ENCODE results near the gene TGFBR3.
"Not testable (repeated sequence)": the region's sequence is repeated elsewhere in the genome, so short reads cannot be mapped to it uniquely, and the experiment has no call there.

Gene TGFBR3

DNA sequence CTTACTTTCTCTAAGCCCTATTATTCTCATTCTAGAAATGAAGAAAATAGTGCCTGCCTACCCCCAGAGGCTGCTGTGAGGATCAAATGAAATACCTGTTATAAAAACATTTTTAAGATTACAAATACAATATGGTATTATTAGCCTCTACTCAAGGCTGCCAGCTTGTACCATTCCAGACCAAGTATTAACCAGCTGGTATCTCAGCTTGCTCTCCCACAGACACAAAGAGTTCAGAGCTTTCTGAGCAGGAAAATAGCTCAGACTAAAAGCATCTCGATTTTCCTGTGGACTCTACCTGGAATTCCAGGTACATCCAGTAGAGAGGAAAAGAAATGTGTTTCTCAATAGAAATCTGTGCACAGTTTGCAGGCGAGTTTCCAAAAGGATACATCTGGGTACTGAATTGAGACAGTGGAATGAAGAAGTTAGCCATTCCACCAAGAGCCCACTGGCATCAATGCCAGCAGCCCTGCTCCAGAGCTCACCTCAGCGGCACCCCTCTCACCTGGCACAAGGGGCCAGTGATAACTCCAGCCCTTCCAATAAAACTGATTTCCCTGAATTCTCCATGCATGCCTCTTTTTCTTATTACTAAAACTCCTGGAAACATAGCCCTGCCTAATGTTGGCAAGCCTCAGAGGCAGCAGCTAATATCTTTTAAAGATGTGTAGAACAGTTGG, 31.0 kb downstream of the TGFBR3 start:
- no peak for DNase-seq (ENCODE audit: low read depth)

GRCh38 chr1:91853397-91853796, 32.6 kb downstream of the TGFBR3 start:
- H3K4me3 ChIP-seq (ENCODE audit: low read depth, low read length): no peak overlapping the region
- TF ChIP-seq, protein P1, sequence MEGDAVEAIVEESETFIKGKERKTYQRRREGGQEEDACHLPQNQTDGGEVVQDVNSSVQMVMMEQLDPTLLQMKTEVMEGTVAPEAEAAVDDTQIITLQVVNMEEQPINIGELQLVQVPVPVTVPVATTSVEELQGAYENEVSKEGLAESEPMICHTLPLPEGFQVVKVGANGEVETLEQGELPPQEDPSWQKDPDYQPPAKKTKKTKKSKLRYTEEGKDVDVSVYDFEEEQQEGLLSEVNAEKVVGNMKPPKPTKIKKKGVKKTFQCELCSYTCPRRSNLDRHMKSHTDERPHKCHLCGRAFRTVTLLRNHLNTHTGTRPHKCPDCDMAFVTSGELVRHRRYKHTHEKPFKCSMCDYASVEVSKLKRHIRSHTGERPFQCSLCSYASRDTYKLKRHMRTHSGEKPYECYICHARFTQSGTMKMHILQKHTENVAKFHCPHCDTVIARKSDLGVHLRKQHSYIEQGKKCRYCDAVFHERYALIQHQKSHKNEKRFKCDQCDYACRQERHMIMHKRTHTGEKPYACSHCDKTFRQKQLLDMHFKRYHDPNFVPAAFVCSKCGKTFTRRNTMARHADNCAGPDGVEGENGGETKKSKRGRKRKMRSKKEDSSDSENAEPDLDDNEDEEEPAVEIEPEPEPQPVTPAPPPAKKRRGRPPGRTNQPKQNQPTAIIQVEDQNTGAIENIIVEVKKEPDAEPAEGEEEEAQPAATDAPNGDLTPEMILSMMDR (IDR thresholded peaks at IDR 0.05; ENCODE audit: control insufficient read depth, extremely low read depth, insufficient read depth): no peak
- DNase-seq (ENCODE audit: low read depth): no peak

More for the DNA sequence above, 31.0 kb downstream of the TGFBR3 start:
- TF ChIP-seq, protein P1 (IDR thresholded peaks at IDR 0.05; ENCODE audit: control insufficient read depth, extremely low read depth, insufficient read depth): no peak
- no peak overlapping the region for H3K4me3 ChIP-seq (ENCODE audit: low read depth, low read length)

- not testable (repeated sequence) for H3K4me3 ChIP-seq (ENCODE audit: low read depth, low read length); DNase-seq (ENCODE audit: low read depth)
Measured at GRCh38 chr1:91852011-91852410, 33.9 kb downstream of the TGFBR3 start.

- no peak overlapping the region for H3K4me3 ChIP-seq (ENCODE audit: low read depth, low read length)
- DNase-seq (ENCODE audit: low read depth): peak; percentile 28
- TF ChIP-seq, protein P1 (IDR thresholded peaks at IDR 0.05; ENCODE audit: control insufficient read depth, extremely low read depth, insufficient read depth): no peak
Measured at GRCh38 chr1:91851130-91852010, 34.6 kb downstream of the TGFBR3 start.

DNA sequence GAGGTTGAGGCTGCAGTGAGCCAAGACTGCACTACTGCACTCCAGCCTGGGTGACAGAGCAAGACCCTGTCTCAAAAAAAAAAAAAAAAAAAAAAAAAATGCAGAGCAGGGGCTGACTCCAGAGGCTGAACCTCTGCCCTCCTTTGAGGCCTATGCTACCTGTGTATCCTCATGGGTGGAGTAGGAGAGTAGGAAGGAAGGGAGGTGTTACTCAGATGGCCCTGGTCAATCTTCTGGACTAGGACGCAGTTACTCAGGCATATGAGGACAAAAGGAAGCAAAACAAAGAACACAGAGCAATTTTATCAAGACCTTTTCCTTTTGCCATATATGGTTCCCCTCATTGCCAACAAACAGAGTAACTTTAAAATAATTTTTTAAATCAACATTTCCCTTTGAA, 35.2 kb downstream of the TGFBR3 start:
- no peak for DNase-seq (ENCODE audit: low read depth)
- H3K4me3 ChIP-seq (ENCODE audit: low read depth, low read length): no peak overlapping the region
- TF ChIP-seq, protein P1 (IDR thresholded peaks at IDR 0.05; ENCODE audit: control insufficient read depth, extremely low read depth, insufficient read depth): no peak

- H3K4me3 ChIP-seq (ENCODE audit: low read depth, low read length): no peak overlapping the region
- no peak for DNase-seq (ENCODE audit: low read depth)
- TF ChIP-seq, protein P1 (IDR thresholded peaks at IDR 0.05; ENCODE audit: control insufficient read depth, extremely low read depth, insufficient read depth): no peak
Measured at GRCh38 chr1:91847851-91848250, 38.1 kb downstream of the TGFBR3 start.

GRCh38 chr1:91846639-91847013, 39.3 kb downstream of the TGFBR3 start:
- no peak overlapping the region for H3K4me3 ChIP-seq (ENCODE audit: low read depth, low read length)
- TF ChIP-seq, protein P1 (IDR thresholded peaks at IDR 0.05; ENCODE audit: control insufficient read depth, extremely low read depth, insufficient read depth): no peak
- no peak for DNase-seq (ENCODE audit: low read depth)

Measured in LNCaP clone FGC (cell line).